HG03354 (cell line): ENCODE data around the gene POLR2J2.
"Not testable (repeated sequence)": the region's sequence is repeated elsewhere in the genome, so short reads cannot be mapped to it uniquely, and the experiment has no call there.

Experiments
- ATAC-seq: cut with Tn5 transposase; IDR thresholded peaks from one replicate; pipeline ENCODE4 v1.9.1; 2021; ENCODE audit warnings: mild to moderate bottlenecking; ENCODE audit not compliant: unreplicated experiment, poor library complexity, severe bottlenecking

The POLR2J2 gene

GRCh38 chr7:102673447-102674067 is 2.1 kb upstream of the POLR2J2 start:
- ATAC-seq: not testable (repeated sequence)

- peak; percentile 32 for ATAC-seq
Measured at GRCh38 chr7:102671956-102672307, 469 bp upstream of the POLR2J2 start.

DNA sequence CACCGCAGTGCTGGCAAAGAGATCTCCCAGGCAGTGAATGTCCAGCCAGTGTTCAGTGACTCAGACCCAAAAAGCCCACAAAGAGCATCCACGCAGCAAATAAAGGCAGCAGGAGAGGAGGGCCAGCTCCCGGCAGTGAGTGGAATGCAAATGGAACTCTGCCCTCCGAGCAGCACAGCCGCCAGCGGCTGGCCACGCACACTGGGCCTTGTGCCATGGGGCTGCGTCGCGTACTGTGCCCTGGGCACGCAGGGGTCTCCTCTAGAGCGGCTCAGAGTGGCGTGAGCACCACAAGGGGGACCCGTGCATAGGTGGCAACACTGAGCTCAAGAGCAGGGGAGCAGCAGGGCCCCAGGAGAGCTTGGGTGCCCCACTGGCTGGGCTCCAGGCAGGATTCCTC is 3.9 kb downstream of the POLR2J2 start:
- ATAC-seq: not testable (repeated sequence)

DNA sequence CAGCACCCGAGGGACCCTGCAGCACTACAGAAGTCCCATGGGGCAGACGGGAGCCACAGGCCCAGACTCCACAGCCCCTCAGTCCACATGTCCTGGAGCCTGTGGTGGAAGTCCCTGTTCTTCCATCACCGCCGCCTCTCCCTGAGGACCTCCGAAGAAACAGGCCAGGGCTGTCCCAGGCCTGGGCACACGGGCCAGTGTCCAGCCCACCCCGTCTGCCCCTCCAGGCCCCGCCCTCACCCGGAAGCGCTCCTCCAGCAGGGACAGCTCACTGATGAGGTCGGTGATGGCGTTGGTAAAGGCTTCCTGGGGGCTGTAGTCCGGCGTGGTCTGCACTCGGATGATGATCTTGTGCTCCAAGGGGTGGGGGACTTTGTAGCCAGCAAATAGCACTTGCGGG is 4.6 kb downstream of the POLR2J2 start:
- ATAC-seq: not testable (repeated sequence)

- ATAC-seq: not testable (repeated sequence)
Measured at GRCh38 chr7:102664765-102665164, 6.7 kb downstream of the POLR2J2 start.

DNA sequence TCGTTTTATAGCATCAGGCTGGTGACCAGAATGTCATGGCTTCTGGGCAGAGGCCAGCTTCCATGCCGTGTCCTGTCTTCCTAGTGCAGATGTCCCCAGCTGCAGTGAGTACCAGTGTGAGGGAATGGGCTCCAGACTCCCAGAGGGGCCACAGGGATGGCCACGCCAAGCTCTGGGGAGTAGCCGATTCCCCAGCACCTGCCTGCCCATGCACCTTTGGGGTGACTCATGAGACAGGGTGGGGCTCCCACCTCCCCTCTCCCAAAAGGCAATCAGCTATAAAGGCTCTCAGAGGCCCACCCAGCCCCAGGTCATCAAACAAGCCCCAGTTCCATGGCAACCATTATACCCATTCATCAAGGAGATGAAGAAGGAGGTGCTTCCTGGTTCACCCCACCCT is 21.5 kb downstream of the POLR2J2 start, which contains the start of gene SPDYE2B:
Gene SPDYE2B, plus strand, starts transcription at position 396 of the 400 bp plus-strand sequence. CDS start 2,030 bp downstream, outside the sequence.
- ATAC-seq: not testable (repeated sequence)

GRCh38 chr7:102647813-102648212 is 23.6 kb downstream of the POLR2J2 start:
- not testable (repeated sequence) for ATAC-seq

- ATAC-seq: not testable (repeated sequence)
Measured at GRCh38 chr7:102643404-102643803, 28.1 kb downstream of the POLR2J2 start.

DNA sequence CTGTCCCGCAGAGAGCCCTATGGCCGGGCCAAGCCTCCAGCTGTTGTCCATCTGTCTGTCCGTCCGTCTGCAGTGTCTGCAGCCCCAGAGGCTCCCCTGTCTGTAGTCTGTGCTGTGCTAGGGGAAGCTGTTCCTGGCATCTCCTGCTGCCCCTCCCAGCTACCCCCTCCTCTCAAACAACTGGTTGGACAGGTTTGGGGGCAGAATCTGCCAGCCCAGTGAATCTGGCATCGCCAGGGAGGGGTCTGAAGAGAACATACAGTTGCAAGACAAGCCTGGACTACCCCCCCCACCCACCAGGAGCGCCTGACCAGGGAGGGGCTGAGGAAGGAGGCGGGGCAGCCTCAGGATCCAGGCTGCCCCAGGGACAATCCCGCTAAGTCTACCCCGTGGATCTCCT is 28.8 kb downstream of the POLR2J2 start, which contains the start of gene UPK3BL1:
Gene UPK3BL1, minus strand, starts transcription at position 101 of the 400 bp plus-strand sequence. Its CDS starts 50 bp downstream, at position 51.
- ATAC-seq: not testable (repeated sequence)

- ATAC-seq: not testable (repeated sequence)
Measured at GRCh38 chr7:102638848-102639247, 32.6 kb downstream of the POLR2J2 start.

GRCh38 chr7:102636956-102637355 is 34.5 kb downstream of the POLR2J2 start:
- not testable (repeated sequence) for ATAC-seq

DNA sequence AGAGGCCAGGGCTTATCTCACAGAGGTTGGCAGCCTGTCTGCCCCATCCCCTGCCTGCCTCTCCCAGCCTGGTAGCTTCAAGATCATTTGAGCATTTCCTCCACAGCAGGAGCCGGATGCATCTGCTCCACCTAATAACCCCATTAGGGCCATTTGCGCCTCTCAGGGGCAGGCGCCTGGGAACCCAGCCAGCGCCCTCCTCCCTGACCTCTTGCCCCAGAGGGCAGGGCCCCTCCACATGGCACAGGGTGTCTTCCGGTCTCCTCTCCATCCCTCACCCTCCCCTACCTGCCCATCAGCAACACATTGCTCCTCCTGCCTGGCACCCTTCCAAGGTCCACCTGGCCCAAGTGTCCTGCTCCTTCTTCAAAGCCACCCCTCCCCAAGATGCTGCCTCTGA is 36.1 kb downstream of the POLR2J2 start:
- ATAC-seq: not testable (repeated sequence)

GRCh38 chr7:102634299-102634698 is 37.2 kb downstream of the POLR2J2 start:
- ATAC-seq: not testable (repeated sequence)

GRCh38 chr7:102630622-102631021 is 40.8 kb downstream of the POLR2J2 start:
- not testable (repeated sequence) for ATAC-seq

DNA sequence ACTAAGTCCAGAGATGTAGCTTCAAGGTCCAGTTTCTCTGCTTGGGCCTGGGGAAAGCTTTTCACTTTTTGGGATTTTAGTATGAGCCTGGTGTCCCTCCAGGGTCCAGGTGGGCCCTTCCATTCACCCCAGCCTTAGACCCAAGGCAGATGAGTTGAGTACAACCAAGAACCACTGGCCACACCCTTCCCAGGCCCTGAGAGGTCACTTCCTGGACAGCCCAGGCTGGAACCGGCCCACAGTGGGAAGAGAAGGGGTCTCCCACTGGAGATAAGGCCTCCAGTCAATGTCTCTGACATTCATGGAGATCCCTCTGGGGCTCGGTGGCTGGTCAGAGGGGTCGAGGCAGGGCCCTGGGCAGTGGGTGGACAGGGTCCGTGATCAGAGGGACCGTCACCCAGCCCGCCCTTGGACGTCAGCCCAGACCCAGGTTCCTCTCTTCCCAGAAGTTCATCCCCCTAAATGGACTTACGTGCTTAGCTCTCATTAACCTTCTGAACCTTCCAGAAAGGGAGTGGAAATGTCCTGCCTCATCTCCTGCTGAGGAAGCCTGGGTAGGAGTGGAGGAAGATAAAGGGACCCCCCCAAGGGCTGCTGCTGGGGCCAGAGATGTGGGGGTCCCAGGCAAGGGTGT is 44.1 kb downstream of the POLR2J2 start:
- not testable (repeated sequence) for ATAC-seq

- not testable (repeated sequence) for ATAC-seq
Measured at GRCh38 chr7:102618122-102618521, 53.3 kb downstream of the POLR2J2 start.

DNA sequence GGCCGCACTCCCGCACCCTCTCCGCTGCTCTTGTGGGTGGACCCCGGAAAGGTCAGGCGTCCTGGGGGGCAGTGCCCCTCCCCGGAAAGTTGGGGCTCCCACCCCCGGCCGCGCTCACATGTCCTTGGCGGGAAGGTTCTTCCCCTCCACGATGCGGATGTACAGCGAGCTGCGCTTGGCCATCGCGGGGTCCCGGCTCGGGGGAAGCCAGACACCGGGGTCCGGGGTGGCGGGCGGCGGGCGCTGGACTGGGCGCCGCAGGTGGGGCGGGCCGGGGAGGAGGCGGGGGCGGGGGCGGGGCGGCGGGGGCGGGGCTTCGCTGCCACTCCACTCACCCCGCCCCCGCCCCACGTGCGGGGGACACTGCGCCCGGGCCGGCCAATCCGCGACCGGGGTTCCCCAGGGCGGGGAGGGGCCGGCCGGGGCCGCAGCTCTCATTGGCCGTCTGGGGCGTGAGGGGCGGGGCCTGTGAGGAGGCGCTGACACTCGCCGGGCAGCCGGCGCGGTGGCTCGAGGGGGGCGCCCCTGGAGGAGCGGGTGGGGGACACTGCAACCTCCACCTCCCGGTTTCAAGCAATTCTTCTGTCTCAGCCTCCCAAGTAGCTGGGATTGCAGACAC is 54.8 kb downstream of the POLR2J2 start, which contains the start of gene RASA4:
Gene RASA4, minus strand, starts transcription at position 250 of the 619 bp plus-strand sequence. Its CDS starts 67 bp downstream, at position 183.
- peak; percentile 68 for ATAC-seq
